CD14-positive monocyte (primary cell): ENCODE results near the gene PIAS1. TPM values are rescaled to one million over a fixed set of nuclear protein-coding genes. Genes with fewer than 3 reads are reported as not detected.

Experiments
- DNase-seq, 3 donors: peaks; one replicate each; pipeline ENCODE4 v3.0.0-alpha.2; 2011 to 2022
- H2AFZ ChIP-seq: 2 replicates; pipeline ENCODE4 v1.6.0; 2012; ENCODE audit warnings: mild to moderate bottlenecking, low read depth, low read length, inconsistent platforms; ENCODE audit not compliant: insufficient read depth, poor library complexity, severe bottlenecking
- H3K27ac ChIP-seq, 2 donors: 1 replicate in 1 of 2; 2 replicates in 1 of 2; pipeline ENCODE4 v1.5.1; 2012 to 2013; ENCODE audit warnings: low read length in 2 of 2, control low read depth in 1 of 2, inconsistent platforms in 1 of 2, low read depth in 1 of 2, mild to moderate bottlenecking in 1 of 2
- H3K27me3 ChIP-seq, 2 donors: one replicate each; pipeline versions ENCODE4 v1.6.0 to v1.6.1; 2011 to 2013; ENCODE audit warnings: low read length in 2 of 2; ENCODE audit not compliant: control insufficient read depth in 2 of 2, insufficient read depth in 2 of 2
- H3K36me3 ChIP-seq, 2 donors: replicated peaks in 1 of 2; 1 replicate in 1 of 2; 2 replicates in 1 of 2; pipeline versions ENCODE4 v1.5.1 to v1.6.1; 2012 to 2013; ENCODE audit warnings: low read length in 2 of 2, control low read depth in 1 of 2, inconsistent platforms in 1 of 2, mild to moderate bottlenecking in 1 of 2; ENCODE audit not compliant: insufficient read depth in 2 of 2, control insufficient read depth in 1 of 2
- H3K4me1 ChIP-seq, 2 donors: 1 replicate in 1 of 2; 2 replicates in 1 of 2; pipeline versions ENCODE4 v1.5.1 to v1.6.1; 2012 to 2013; ENCODE audit warnings: low read length in 2 of 2, control low read depth in 1 of 2, inconsistent platforms in 1 of 2, mild to moderate bottlenecking in 1 of 2, moderate library complexity in 1 of 2; ENCODE audit not compliant: insufficient read depth in 2 of 2, control insufficient read depth in 1 of 2
- H3K4me2 ChIP-seq: replicated peaks from 2 replicates; pipeline ENCODE3; 2012; ENCODE audit warnings: low read length, moderate library complexity, mild to moderate bottlenecking; ENCODE audit not compliant: poor library complexity, severe bottlenecking; ENCODE audit errors: extremely low read depth
- H3K4me3 ChIP-seq, 3 experiments: fragments of 200-600 bp in 1 of 3; sonication (generic) in 1 of 3; replicated peaks in 1 of 3; 1 replicate in 2 of 3; 2 replicates in 1 of 3; pipeline ENCODE4 v1.5.1; 2011 to 2013; ENCODE audit warnings: low read length in 3 of 3, mild to moderate bottlenecking in 3 of 3, control low read depth in 2 of 3, low read depth in 2 of 3, inconsistent platforms in 1 of 3, moderate library complexity in 1 of 3
- H3K79me2 ChIP-seq: 2 replicates; pipeline ENCODE4 v1.6.0; 2012; ENCODE audit warnings: mild to moderate bottlenecking, control low read depth, inconsistent platforms, low read length, moderate library complexity; ENCODE audit not compliant: insufficient read depth
- H3K9ac ChIP-seq: 2 replicates; pipeline ENCODE4 v1.6.0; 2017; ENCODE audit warnings: low read length, mild to moderate bottlenecking; ENCODE audit not compliant: insufficient read depth, poor library complexity, severe bottlenecking
- H3K9me3 ChIP-seq, 2 donors: replicated peaks in 1 of 2; 1 replicate in 1 of 2; 2 replicates in 1 of 2; pipeline versions ENCODE4 v1.5.1 to v1.6.1; 2012 to 2013; ENCODE audit warnings: low read length in 2 of 2, control low read depth in 1 of 2; ENCODE audit not compliant: control insufficient read depth in 1 of 2, insufficient read depth in 1 of 2
- H4K20me1 ChIP-seq: 2 replicates; pipeline ENCODE4 v1.6.0; 2012; ENCODE audit warnings: mild to moderate bottlenecking, low read length, control low read depth, moderate library complexity; ENCODE audit not compliant: insufficient read depth
- H3K27ac Mint-ChIP-seq, 7 donors: one replicate each; pipeline ENCODE4 v1.8.0; 2020; ENCODE audit warnings: mild to moderate bottlenecking in 7 of 7, mixed read lengths in 7 of 7, moderate library complexity in 6 of 7, inconsistent platforms in 2 of 7
- H3K27me3 Mint-ChIP-seq, 3 donors: one replicate each; pipeline ENCODE4 v1.8.0; 2021 to 2022; ENCODE audit warnings: low read depth in 3 of 3, mild to moderate bottlenecking in 3 of 3, mixed read lengths in 3 of 3, moderate library complexity in 3 of 3, inconsistent platforms in 1 of 3
- H3K36me3 Mint-ChIP-seq, 2 donors: one replicate each; pipeline ENCODE4 v1.8.0; 2020; ENCODE audit warnings: mixed read lengths in 2 of 2, inconsistent platforms in 1 of 2, mild to moderate bottlenecking in 1 of 2
- H3K4me1 Mint-ChIP-seq: one replicate; pipeline ENCODE4 v1.8.0; 2020; ENCODE audit warnings: mild to moderate bottlenecking, mixed read lengths
- H3K4me3 Mint-ChIP-seq, 2 donors: one replicate each; pipeline ENCODE4 v1.8.0; 2020; ENCODE audit warnings: mild to moderate bottlenecking in 2 of 2, mixed read lengths in 2 of 2, moderate library complexity in 1 of 2
- H3K9me3 Mint-ChIP-seq, 7 donors: one replicate each; pipeline ENCODE4 v1.8.0; 2020 to 2022; ENCODE audit warnings: mixed read lengths in 7 of 7, mild to moderate bottlenecking in 6 of 7, moderate library complexity in 6 of 7, inconsistent platforms in 2 of 7
- CTCF ChIP-seq: fragments of 200-600 bp; IDR thresholded peaks from one replicate; pipeline ENCODE4 v1.8.0; 2022; ENCODE audit warnings: antibody characterized with exemption, mild to moderate bottlenecking
- WGBS: methylation state at CpG from one replicate; pipeline ENCODE4 v1.1.5; 2013; ENCODE audit warnings: missing lambda C conversion rate; ENCODE audit not compliant: insufficient coverage; 5-methylcytosine and 5-hydroxymethylcytosine counted together
- intact Hi-C, 2 donors: fragments of 100-400 bp; cut with micrococcal nuclease; formaldehyde crosslinking; loops; one replicate each; pipeline versions ENCODE4 v1.15.0 to v1.15.1; 2023
- polyA plus RNA-seq, 3 donors: library from polyadenylated mRNA; depleted of rRNA in 1 of 3; unstranded in 2 of 3; stranded (reverse) in 1 of 3; fragments of 300-500 nt in 2 of 3; fragments of >200 nt in 1 of 3; fragmentation: Illumina TruSeq in 2 of 3; gene quantifications; 1 replicate in 2 of 3; 2 replicates in 1 of 3; pipeline ENCODE4 v1.2.3, GENCODE V29; 2012 to 2021

The PIAS1 gene
- polyA plus RNA-seq, 3 donors = 47.3 to 109 (median 89.8) TPM

GRCh38 chr15:68047826-68048225 is 6.3 kb upstream of the PIAS1 start:
- H3K9me3 ChIP-seq = peaks cover 5 to 17% of the 10 kb centered on the region in 2 donors
- H3K36me3 ChIP-seq = no peaks in the 10 kb centered on the region
- Mint-ChIP-seq H3K36me3 (no peaks in the 10 kb centered on the region), H3K9me3 (peaks cover 0 to 12% (median 8%) of the 10 kb centered on the region in 7 donors), H3K4me3 (no peak overlapping the region), H3K27ac (no peak overlapping the region), H3K27me3 (peaks cover 0 to 2% (median 0%) of the 10 kb centered on the region in 3 donors), H3K4me1 (peaks cover 6% of the 10 kb centered on the region)
- H3K79me2 ChIP-seq = no peaks in the 10 kb centered on the region
- WGBS = 83% methylated on average over 1 of the region's 3 CpGs
- no peak overlapping the region for H3K4me3 ChIP-seq
- no peak for TF ChIP-seq CTCF
- no peak overlapping the region for H3K27ac ChIP-seq
- intact Hi-C loops = no loop called here
- H3K4me2 ChIP-seq = no peak overlapping the region
- no peak overlapping the region for H2AFZ ChIP-seq
- DNase-seq = no peak
- peaks cover 2% of the 10 kb centered on the region in 2 donors for H3K4me1 ChIP-seq
- H3K27me3 ChIP-seq = no peaks in the 10 kb centered on the region
- H4K20me1 ChIP-seq = no peaks in the 10 kb centered on the region
- H3K9ac ChIP-seq = no peak overlapping the region

GRCh38 chr15:68051109-68051508 is 3.0 kb upstream of the PIAS1 start:
- Histone ChIP-seq H3K27ac (no peak overlapping the region), H3K36me3 (no peaks in the 10 kb centered on the region), H3K4me2 (no peak overlapping the region), H4K20me1 (peaks cover 19% of the 10 kb centered on the region), H3K9me3 (peaks cover 1 to 7% of the 10 kb centered on the region in 2 donors), H3K4me1 (peaks cover 7 to 14% of the 10 kb centered on the region in 2 donors), H3K79me2 (peaks cover 20% of the 10 kb centered on the region), H3K4me3 (no peak overlapping the region), H3K27me3 (no peaks in the 10 kb centered on the region), H2AFZ (no peak overlapping the region), H3K9ac (no peak overlapping the region)
- H3K27me3 Mint-ChIP-seq = peaks cover 0 to 2% (median 0%) of the 10 kb centered on the region in 3 donors
- no CpG with 5 or more reads among the region's 2 CpGs for WGBS
- no peak for DNase-seq
- no peak overlapping the region for H3K27ac Mint-ChIP-seq
- no peak for TF ChIP-seq CTCF
- peaks cover 0 to 6% (median 5%) of the 10 kb centered on the region in 7 donors for H3K9me3 Mint-ChIP-seq
- no peaks in the 10 kb centered on the region for H3K36me3 Mint-ChIP-seq
- peak overlapping the region in 1 of 2 donors; percentile 54 for H3K4me3 Mint-ChIP-seq
- intact Hi-C loops = loop anchor here in 1 of 2 donors (10.0 kb wide), 1 partner anchor 174 kb away; the partner anchor contains the start of gene CLN6
- peaks cover 23% of the 10 kb centered on the region for H3K4me1 Mint-ChIP-seq
